GM21515 (cell line): ENCODE results near the gene NABP1.

Experiments used
- ATAC-seq: cut with Tn5 transposase; IDR thresholded peaks from one replicate; pipeline ENCODE4 v1.9.1; 2021; ENCODE audit not compliant: unreplicated experiment

Gene NABP1

DNA sequence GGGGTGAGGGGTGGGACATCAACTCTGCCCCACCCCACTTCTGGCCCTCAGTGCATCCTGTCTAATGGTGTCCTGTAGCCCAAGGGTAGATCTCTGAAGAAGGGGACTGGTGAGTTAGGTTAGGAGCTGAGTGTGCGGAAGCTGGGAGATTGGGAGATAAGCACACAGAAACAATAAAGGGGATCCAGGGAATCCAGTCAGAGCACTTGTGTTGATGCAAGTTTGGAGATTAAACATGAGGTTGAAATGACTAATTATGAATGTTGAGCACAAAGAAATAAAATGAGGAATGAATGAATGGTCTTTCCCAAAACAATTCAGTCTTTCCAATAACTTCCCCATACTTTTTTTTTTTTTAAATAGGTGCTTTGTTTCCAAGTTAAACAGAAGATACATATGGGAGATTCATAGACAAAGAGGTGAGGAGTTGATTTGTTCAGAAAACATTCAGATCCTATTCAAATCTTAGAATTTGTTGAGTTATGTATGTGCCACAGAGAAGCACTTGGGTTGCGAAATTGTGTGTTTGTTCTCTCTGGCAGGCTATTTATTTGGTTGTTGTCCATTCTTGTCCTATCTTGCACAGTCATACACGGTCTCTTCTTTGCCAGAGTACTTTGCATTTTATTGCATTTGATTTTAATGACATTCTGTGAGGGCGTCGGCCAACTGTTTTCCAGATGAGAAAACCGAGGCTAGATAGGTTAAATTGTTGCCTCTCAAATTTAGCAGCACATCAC lies 31.6 kb upstream of the NABP1 start:
- no peak for ATAC-seq

DNA sequence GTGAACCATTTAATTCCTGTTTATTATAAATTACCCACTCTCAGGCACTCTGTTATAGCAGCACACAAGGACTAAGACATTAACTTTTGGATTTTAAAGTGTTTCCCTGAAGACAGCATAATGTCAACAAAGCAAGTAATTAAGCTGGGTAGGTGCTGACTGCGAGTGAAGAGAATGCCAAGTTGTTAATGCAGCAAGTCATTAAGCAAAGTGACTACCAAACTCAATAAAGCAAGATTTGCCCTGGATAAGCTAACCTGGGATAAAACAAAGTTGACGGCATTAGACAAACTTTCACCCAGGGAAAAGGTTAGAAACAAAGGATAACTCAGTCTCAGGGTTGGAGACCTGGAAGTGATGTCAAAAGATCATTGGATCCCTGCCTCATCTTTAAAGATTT lies 28.4 kb upstream of the NABP1 start:
- no peak for ATAC-seq

- ATAC-seq: peak; percentile 98
These were observed 26.8 kb upstream of the NABP1 start for GRCh38 chr2:191650896-191651773.

DNA sequence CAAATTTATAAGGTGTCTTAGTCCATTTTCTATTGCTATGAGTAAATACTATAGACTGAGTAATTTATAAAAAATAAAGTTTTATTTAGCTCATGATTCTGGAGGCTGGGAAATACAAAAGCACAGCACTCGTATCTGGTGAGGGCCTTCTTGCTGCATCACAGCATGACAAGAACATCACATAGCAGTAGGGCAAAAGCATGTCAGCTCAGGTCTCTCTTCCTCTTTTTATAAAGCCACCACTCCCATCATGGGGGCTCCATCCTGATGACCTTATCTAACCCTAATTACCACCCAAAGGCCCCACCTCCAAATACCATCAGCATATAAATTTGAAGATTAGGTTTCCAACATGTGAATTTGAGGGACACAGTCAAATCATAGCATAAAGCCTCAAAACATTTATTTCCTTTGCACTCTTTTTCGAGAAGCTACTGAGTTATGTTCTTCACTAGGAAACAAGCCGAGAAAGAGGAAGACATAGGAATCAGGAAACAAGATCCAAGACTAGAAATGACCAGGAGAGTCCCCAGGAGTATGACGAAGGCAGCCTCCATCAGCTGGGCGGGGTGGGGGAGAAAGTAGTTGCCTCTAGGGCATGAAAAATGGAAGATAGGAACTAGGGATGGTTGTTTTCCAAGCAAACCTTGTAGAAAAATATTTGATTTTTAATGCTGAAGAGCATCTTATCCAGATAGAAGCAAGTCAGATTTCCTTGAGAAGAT lies 24.1 kb upstream of the NABP1 start:
- ATAC-seq: no peak

- no peak for ATAC-seq
These were observed 21.5 kb upstream of the NABP1 start for GRCh38 chr2:191656391-191656790.

GRCh38 chr2:191656792-191657191 lies 21.1 kb upstream of the NABP1 start:
- no peak for ATAC-seq

DNA sequence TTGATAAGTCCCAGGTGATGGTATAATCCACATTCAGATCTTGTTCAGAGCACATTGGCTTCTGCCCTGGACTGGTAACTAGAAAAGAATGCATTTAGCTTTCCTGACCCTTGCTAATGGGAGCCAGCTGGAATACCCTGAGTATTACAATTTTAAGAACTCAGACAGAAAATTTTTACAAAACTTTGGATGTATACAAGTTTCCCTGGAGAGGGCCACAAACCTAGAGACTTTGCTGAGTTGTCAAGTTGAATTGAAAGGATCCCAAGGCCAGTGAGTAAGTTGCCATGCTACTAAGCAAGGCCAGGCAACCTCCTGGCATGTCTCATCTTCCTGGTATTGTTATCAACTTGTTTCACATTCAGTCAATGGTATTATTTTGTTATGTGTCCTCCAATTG lies 20.0 kb upstream of the NABP1 start:
- no peak for ATAC-seq

DNA sequence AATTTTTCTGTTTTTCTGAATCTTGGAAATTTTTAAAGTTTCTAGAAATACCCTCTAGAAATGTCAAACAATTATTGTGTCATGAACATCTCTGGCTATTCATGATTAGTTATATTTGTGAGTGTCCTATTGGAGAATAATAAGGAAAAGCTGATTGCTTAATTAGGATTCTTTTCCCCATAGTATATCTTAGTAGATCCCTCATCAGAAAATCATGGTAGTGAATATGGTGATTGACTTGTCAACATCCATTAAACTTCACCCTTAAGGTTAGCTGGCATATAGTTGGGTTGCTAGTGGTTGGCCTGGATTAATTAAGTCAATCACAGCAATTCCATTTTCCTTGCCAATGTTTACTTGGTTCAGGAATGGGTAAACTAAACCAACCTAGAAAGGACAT lies 18.7 kb upstream of the NABP1 start:
- ATAC-seq: no peak

DNA sequence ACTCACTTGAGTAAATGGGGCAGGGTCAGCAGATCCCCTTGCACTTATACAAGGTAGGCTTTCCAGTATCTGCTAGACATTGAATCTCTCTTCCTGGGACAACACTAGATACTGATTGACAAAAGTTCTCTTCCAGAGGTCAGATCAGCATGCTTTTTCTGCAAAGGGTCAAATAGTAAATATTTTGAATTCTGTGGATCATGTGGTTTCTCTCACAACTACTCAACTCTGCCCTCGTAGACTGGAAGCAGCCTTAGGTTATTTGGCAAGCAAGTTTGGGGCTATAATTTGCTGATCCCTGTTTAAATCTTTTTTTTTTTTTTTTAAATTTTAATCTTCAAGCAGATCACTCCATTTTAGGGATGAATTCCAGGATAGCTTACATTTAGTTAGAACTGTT lies 17.4 kb upstream of the NABP1 start:
- ATAC-seq: no peak

DNA sequence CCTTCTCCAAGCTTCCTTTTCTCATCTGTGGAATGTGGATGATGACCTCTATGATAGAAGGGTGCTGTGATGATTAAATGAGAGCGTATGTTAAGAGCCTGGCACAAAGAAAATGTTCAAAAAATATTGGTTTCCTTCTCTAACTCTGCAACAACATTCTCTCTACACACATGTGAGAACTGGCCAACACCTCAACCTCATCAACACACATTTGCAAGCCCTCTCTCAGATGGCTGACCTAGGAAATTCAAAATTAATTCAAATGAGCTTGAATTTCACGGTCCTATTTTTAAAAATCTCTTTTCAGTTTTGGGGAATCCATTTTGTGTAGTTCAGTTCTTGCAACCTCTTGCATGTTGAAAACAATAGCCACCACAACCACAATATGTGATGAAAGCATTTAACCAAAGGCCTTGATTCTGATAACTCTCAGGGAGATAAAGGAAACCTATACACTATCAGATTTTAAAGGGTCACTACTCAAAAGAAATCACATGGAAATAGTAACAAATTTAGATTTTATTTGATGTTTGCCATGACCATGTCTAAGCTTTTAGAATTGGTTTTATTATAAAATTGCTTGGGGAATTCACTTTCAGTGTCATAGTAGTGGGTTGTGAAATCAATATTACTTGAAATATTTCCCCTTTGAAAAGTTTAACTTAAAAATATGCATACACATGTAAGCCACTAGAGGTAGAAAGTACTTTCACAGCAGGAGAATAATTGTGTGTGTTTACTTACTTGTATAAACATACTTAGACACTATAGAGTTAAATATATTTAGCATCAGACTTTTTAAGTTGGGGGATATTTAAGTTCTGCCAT lies 16.6 kb upstream of the NABP1 start:
- no peak for ATAC-seq

- ATAC-seq: no peak
These were observed 12.9 kb upstream of the NABP1 start for GRCh38 chr2:191664823-191665677.

DNA sequence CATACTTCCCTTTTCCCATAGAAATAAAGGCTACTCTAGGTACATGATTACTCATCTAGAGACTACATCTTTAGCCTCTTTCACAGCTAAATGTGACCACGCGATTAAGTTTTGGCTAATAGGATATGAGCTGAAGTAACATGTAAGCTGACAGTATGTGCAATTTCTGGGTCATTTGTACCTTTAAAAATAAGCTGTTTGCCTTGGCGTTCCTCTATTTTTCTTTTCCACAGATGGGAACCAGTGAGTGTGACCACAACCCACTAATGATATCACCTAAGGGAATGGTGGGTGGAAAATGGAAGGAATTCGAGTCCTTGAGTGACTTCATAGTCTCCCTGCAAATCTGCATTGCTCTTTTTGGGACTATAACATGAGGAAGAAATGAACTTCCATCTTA lies 11.7 kb upstream of the NABP1 start:
- no peak for ATAC-seq

DNA sequence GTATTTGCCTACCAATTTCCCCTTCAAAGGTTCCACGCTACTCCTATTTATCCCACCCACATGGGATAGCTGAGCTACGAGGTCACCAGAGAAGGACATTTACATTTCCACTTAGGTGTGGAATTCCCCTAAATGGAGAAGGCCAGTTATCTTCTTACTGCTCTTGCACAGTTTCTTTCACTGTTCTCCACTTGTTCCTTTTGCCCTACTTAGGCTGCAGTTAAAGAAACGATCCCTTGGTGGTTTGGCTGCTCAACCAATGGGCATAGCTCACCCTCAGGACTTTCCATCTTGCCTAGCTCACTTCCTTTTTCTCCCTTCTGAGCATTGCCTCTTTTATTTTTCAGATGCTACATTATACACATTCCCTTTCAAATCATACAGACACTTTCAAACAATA lies 11.2 kb upstream of the NABP1 start:
- peak; percentile 71 for ATAC-seq

DNA sequence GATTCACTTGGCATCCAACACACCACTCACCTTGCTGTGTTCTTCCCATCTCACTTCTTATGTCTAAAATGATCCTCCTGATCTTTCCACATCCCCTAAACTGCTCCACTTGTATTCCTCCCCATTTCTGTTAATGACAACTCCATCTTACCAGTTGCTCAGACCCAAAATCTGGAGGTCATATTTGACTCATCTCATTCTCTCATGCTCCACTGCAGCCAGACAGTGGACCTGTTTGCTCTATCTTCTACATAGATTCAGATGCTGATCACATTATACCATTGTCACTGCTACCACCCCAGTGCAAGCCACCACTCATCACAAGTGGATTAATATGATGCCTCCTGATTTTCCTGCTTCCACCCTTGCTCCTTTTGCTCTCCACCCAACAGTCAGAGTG lies 7.9 kb upstream of the NABP1 start:
- peak; percentile 42 for ATAC-seq

- no peak for ATAC-seq
These were observed 7.1 kb upstream of the NABP1 start for GRCh38 chr2:191670787-191671186.

GRCh38 chr2:191675807-191676721 lies 1.9 kb upstream of the NABP1 start:
- peak; percentile 64 for ATAC-seq

- peak; percentile 29 for ATAC-seq
These were observed 918 bp upstream of the NABP1 start for GRCh38 chr2:191676790-191677645.
